Cerebellar nuclear complex (tissue), 1 donor: ENCODE measurements around the gene SLC2A14.
"Not testable (repeated sequence)": the region's sequence is repeated elsewhere in the genome, so short reads cannot be mapped to it uniquely, and the experiment has no call there.

ENCODE experiments used
- DNase-seq, 2 experiments: peaks; one replicate each; lab custom pipeline; 2025; lab: John Stamatoyannopoulos, UW

The SLC2A14 gene

GRCh38 chr12:7869137-7869536 lies 3.6 kb downstream of the SLC2A14 start:
- DNase-seq, result no peak

DNA sequence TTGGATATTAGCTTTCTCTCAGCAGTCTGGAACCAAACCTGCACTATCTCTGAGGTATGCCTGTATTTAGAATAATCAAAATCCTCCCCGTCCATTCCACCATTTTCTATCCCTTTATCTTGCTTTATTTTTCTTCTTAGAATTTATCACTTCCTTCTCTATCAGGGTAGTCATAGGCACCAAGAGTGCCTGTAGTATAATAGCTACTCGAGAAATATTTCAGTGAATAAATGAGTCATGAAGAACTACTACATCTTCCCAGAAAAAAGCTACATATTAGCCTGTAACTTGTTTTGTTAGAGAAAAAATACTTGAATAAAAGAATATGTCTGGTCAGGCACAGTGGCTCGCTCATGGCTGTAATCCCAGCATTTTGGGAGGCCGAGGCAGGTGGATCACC lies 4.3 kb downstream of the SLC2A14 start:
- DNase-seq, result no peak

- no peak for DNase-seq
Observed at GRCh38 chr12:7864601-7865150, 8.0 kb downstream of the SLC2A14 start.

- not testable (repeated sequence) for DNase-seq
Observed at GRCh38 chr12:7862814-7863348, 9.8 kb downstream of the SLC2A14 start.

- DNase-seq, result not testable (repeated sequence)
Observed at GRCh38 chr12:7862301-7862700, 10.4 kb downstream of the SLC2A14 start.

DNA sequence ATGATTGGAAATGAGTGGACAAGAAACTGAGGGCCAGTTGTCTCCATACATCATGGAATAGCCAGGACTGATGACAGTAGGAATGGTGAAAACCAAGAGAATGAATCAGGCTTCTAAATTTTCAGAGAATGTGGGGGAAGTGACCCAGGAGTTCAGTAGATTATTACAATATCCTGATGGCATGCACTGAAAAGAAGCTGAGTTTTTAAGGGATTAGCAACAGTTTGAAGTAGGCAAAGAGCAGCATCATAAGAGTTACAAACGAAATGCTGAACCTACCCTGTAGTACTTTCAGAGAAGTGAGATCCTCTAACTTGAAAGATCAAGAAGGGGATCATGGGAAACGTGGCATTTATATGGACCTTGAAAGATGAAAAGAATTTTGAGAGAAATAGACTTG lies 13.2 kb downstream of the SLC2A14 start:
- no peak for DNase-seq

DNA sequence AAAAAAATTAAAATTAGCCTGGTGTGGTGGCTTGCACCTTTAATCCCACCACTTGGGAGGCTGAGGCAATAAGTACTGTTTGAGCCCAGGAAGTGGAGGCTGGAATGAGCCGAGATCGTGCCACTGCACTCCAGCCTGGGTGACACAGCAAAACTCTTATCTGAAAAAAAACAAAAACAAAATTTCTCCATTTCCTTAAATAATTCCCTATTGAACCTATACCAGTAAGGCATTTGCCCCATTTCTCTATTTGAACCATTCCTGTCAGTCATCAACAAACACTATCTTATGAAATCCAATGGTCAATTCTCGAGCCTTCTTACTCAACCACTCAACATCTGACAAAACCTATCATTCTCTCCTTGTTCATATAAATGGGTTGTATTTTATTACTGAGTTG lies 14.7 kb downstream of the SLC2A14 start:
- no peak for DNase-seq

DNA sequence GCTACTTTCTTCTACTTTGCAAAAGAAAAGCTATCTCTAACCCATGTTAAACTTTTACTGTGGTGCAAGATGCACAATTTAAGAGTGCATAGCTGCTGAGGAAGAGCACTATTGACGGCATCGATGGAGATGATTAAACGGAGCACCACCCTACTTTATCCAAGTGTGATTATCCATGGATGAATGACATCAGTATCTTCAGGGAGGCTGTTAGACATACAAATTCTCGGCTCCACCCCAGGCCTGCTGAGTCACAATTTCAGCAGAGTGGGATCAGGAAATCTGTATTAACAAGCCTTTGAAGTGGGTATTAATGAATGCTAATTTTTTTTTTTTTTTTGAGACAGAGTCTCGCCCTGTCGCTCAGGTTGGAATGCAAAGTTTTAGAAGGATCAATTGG lies 16.2 kb downstream of the SLC2A14 start:
- DNase-seq, result no peak

DNA sequence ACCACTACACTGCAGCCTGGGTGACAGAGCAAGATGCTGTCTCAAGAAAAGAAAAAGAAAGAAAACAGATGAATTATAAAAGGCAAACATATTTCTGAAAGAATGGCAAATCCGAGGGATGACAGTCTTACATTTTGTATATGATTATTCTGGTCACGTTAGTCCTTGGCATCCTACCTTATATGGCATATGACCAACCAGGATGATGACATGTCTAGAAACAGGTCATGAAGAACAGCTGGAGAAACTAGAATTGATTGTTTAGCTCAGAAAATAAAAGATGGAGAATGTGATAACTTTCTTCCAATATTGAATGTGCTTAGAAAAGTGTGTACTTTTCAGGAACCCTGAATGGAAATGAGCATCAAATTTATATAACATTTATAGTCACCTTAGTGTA lies 19.2 kb downstream of the SLC2A14 start:
- DNase-seq, result no peak

- DNase-seq, result not testable (repeated sequence)
Observed at GRCh38 chr12:7851622-7852081, 21.1 kb downstream of the SLC2A14 start.

- not testable (repeated sequence) for DNase-seq
Observed at GRCh38 chr12:7850099-7850498, 22.6 kb downstream of the SLC2A14 start.

- DNase-seq, result not testable (repeated sequence)
Observed at GRCh38 chr12:7848098-7848422, 24.7 kb downstream of the SLC2A14 start.

GRCh38 chr12:7847226-7848097 lies 25.3 kb downstream of the SLC2A14 start:
- peak in 1 of 2 experiments; percentile 1 for DNase-seq

DNA sequence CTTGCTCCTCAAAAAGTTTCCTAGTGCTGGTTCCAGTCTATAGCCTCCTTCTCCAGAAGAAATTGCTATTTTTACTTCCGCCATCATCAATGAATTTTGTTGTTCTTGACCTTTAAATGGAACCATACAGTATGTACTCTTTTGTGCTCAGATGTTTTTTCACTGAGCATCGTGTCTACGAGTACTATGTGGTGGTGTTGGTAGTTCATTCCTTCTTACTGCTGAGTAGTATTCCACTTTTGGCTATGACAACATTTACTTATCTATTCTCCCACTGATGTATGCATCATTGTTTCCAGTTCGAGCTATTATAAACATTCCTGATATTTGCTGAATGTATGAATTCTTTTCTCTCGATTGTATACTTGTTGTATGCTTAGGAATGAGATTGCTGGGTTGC lies 28.6 kb downstream of the SLC2A14 start:
- no peak for DNase-seq

DNA sequence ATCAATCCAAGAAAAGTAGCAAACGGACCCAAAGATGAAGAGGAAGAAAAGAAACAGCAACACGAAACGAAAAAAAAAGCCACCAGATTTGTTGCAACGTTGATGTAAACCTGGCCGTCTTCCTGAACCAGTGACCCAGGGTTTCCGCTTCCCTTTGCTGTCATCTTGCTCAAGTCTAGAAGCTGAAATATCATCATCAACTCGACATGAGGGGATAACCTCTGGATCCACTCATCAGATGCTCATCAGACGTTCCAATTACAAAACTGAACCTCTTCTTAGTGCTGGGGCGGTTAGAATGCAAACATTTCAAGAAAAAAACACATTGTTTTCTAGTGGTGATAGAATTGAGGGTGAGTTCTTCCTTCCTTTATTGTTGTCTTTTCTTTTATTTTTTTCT lies 29.1 kb downstream of the SLC2A14 start:
- not testable (repeated sequence) for DNase-seq

DNA sequence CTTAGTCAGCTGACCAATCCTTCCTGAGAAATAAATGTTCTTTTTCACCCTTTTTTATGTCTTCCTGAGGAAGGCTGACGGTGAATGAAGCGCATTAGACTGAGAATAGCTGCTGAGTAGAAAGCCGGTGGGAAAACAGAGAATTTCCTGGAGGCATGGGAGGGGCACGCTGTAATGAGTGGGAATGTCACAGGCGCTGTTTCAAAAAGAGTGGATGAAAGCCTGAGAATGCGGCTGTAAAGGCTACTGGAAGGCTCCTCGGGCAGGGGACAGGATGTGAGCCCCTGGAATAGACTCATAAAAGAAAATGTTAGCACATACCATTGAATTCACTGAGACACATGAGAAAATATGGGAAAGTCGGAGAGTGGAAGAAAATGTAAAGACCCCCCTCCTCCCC lies 29.6 kb downstream of the SLC2A14 start:
- not testable (repeated sequence) for DNase-seq

DNA sequence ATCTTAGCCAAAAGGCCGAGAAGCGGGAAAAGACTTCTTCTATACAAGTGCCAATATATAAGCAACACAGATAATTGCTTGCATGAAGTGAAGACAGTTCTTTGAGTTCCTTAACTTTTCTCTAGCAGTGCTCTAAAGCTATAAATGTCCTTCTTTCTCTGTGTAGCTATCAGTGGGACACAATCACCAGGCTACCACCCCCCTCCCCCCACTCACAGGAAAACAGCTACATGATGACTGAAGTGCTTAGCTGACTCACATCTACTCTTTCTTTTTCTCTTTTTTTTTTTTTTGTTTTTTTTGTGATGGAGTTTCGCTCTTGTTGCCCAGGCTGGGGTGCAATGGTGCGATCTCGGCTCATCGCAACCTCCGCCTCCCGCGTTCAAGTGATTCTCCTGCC lies 30.3 kb downstream of the SLC2A14 start:
- not testable (repeated sequence) for DNase-seq

GRCh38 chr12:7839848-7840247 lies 32.9 kb downstream of the SLC2A14 start:
- not testable (repeated sequence) for DNase-seq

- DNase-seq, result peak; percentile 22 to 67
Observed at GRCh38 chr12:7839226-7839625, 33.5 kb downstream of the SLC2A14 start.

GRCh38 chr12:7837366-7837765 lies 35.3 kb downstream of the SLC2A14 start:
- DNase-seq, result no peak

DNA sequence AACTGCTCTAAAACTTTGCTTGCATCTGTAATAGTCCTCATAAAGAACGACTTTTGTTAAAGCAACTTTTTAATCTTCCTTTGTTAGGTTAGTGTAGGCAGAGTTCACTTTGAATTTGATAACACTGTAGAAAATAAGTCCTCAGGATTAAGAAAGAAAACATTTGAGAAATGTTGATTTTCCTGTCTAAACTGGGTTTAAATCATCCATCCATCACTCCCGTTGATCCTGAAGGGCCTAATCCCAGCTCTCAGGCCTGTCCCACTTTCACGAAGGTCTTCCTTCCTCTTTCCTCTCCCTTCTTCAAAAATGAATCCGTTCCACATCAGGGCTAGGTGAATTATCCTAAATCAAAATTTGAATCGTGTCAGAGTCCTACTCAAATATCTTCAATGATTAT lies 36.9 kb downstream of the SLC2A14 start:
- DNase-seq, result no peak

DNA sequence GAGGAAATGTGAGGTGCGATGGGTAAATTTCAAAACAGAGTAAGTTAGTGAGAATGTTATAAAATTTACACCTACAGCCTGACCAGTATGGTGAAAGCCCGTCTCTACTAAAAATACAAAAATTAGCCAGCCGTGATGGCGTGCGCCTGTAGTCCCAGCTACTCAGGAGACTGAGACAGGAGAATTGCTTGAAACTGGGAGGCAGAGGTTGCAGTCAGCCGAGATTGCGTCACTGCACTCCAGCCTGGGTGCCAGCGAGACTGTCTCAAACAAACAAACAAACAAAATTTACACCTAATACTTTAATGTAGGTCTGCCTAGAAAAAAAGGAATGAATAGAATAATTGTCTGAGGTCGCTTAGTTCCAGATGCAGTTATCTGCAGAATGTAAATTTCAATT lies 37.6 kb downstream of the SLC2A14 start:
- DNase-seq, result no peak

DNA sequence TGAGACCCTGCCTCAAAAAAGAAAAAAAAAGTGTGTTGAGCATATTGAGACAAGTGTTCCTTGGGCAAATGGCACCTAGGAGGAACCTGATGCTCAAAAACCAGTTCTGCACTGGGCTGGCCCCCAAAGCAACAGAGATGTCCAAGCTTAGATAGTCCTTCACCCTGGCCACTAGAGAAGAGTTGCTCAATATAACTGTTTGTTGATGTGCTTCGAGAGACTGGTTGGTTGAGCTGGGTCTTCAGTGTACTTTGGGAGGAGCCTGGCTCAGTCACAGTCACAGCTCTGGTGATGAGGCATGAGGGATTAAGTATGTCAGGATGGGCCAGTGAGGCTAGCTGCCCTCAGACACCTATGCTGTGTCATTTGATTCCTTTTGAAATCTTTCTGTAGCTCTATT lies 38.0 kb downstream of the SLC2A14 start:
- no peak for DNase-seq
